A549 (cell line): ENCODE results near the gene VSTM2B. TPM values are rescaled to one million over a fixed set of nuclear protein-coding genes. Genes with fewer than 3 reads are reported as not detected.

ENCODE experiments used
- ATAC-seq, 2 experiments: fragments of 200-7000 bp in 1 of 2; fragments of >200 bp in 1 of 2; cut with Nextera tagmentation in 1 of 2; cut with Tn5 transposase in 1 of 2; 3 replicates each; pipeline versions ENCODE4 v1.8.0 to v1.9.1; 2018 to 2020; ENCODE audit warnings: mild to moderate bottlenecking in 1 of 2, moderate library complexity in 1 of 2
- CTCF ChIA-PET: fragments of 300-600 bp; sonication (Branson Sonifier 250); formaldehyde crosslinking; extraction: SDS; loops from one replicate; lab custom pipeline; 2021; ENCODE audit warnings: antibody characterized with exemption, inconsistent platforms; lab: Yijun Ruan, JAX
- POLR2A ChIA-PET: fragments of 350-600 bp; formaldehyde crosslinking; extraction: SDS; loops from one replicate; lab custom pipeline; 2021; ENCODE audit warnings: antibody characterized with exemption, inconsistent platforms; lab: Yijun Ruan, JAX
- DNase-seq, 2 experiments: peaks; one replicate each; pipeline versions ENCODE4 v3.0.0 to v3.0.0-alpha.2; 2011 to 2016; ENCODE audit warnings: low read depth in 1 of 2, low spot score in 1 of 2
- FAIRE-seq: peaks from 2 replicates; lab custom pipeline; 2011; peaks lifted over from hg19 to GRCh38; lab: Jason Lieb, UNC
- H3K27ac ChIP-seq, 2 experiments: fragments of >200 bp; sonication (Bioruptor Twin); formaldehyde crosslinking; 3 replicates each; pipeline ENCODE4 v1.5.1; 2016 to 2017
- H3K4me1 ChIP-seq: fragments of >200 bp; sonication (Bioruptor Twin); formaldehyde crosslinking; 3 replicates; pipeline ENCODE4 v1.6.1; 2016
- H3K4me2 ChIP-seq: fragments of >200 bp; sonication (Bioruptor Twin); formaldehyde crosslinking; 3 replicates; pipeline ENCODE4 v1.6.1; 2016
- H3K4me3 ChIP-seq: fragments of >200 bp; sonication (Bioruptor Twin); formaldehyde crosslinking; 3 replicates; pipeline ENCODE4 v1.5.1; 2016
- H3K9me3 ChIP-seq: fragments of >200 bp; sonication (Bioruptor Twin); formaldehyde crosslinking; 3 replicates; pipeline ENCODE4 v1.6.1; 2016
- CHD4 ChIP-seq: fragments of 200-600 bp; sonication (generic); IDR thresholded peaks from 2 replicates; pipeline ENCODE4 v1.6.1; 2016; ENCODE audit warnings: antibody characterized with exemption, mild to moderate bottlenecking, borderline replicate concordance
- CTCF ChIP-seq: fragments of >200 bp; sonication (Bioruptor Twin); formaldehyde crosslinking; IDR thresholded peaks from 3 replicates; pipeline ENCODE4 v1.5.1; 2016
- ESRRA ChIP-seq: fragments of 150-350 bp; IDR thresholded peaks from 2 replicates; pipeline ENCODE4 v1.6.1; 2014; ENCODE audit warnings: mild to moderate bottlenecking, low read length, borderline replicate concordance
- FOXS1 ChIP-seq: fragments of 250-450 bp; sonication (Bioruptor Pico); IDR thresholded peaks from 2 replicates; pipeline ENCODE4 v1.5.0; 2020; ENCODE audit warnings: mild to moderate bottlenecking, moderate library complexity
- HDAC2 ChIP-seq: fragments of 200-600 bp; sonication (generic); IDR thresholded peaks from 2 replicates; pipeline ENCODE4 v1.6.1; 2016
- JUNB ChIP-seq: fragments of >200 bp; sonication (Bioruptor Twin); formaldehyde crosslinking; IDR thresholded peaks from 2 replicates; pipeline ENCODE4 v1.6.1; 2016
- MAZ ChIP-seq: fragments of 150-350 bp; IDR thresholded peaks from 2 replicates; pipeline ENCODE4 v1.6.1; 2014; ENCODE audit warnings: antibody characterized with exemption, low read depth, low read length, borderline replicate concordance
- MYC ChIP-seq: IDR thresholded peaks from 2 replicates; pipeline ENCODE4 v1.6.1; 2012; ENCODE audit warnings: mild to moderate bottlenecking, inconsistent platforms, low read length, improper control_type of control experiment, borderline replicate concordance
- NFE2L2 ChIP-seq: fragments of 150-350 bp; conservative IDR thresholded peaks from 2 replicates; pipeline ENCODE4 v1.6.1; 2014; ENCODE audit warnings: low read length
- POLR2A ChIP-seq: IDR thresholded peaks from 2 replicates; pipeline ENCODE4 v1.6.1; 2012; ENCODE audit warnings: mild to moderate bottlenecking, low read length
- RARB ChIP-seq: fragments of 250-450 bp; sonication (Bioruptor Pico); IDR thresholded peaks from 2 replicates; pipeline ENCODE4 v1.8.0; 2021; ENCODE audit warnings: mild to moderate bottlenecking, moderate library complexity
- TFCP2L1 ChIP-seq: fragments of 250-450 bp; sonication (Bioruptor Pico); IDR thresholded peaks from 2 replicates; pipeline ENCODE4 v1.5.0; 2021; ENCODE audit warnings: mild to moderate bottlenecking
- ZC3H11A ChIP-seq: fragments of 450-650 bp; IDR thresholded peaks from 2 replicates; pipeline ENCODE4 v1.6.1; 2014; ENCODE audit warnings: antibody characterized with exemption, mild to moderate bottlenecking
- ZFP36 ChIP-seq: fragments of 450-650 bp; IDR thresholded peaks from 2 replicates; pipeline ENCODE4 v1.6.1; 2014; ENCODE audit warnings: borderline replicate concordance; ENCODE audit not compliant: partially characterized antibody
- ZSCAN20 ChIP-seq: fragments of 250-450 bp; sonication (Bioruptor Pico); IDR thresholded peaks from 2 replicates; pipeline ENCODE4 v1.8.0; 2022; ENCODE audit warnings: mild to moderate bottlenecking, moderate library complexity
- WGBS: methylation state at CpG from one replicate; pipeline ENCODE4 v1.1.6; 2017; ENCODE audit errors: missing lambda C conversion rate; 5-methylcytosine and 5-hydroxymethylcytosine counted together
- polyA plus RNA-seq, 4 experiments: library from polyadenylated mRNA; depleted of rRNA in 3 of 4; stranded (reverse); fragments of >200 nt; fragmentation: RNase III in 1 of 4; extraction: RNeasy Plus Mini Kit Qiagen cat#74134 plus additional on column Dnase treatment in 1 of 4; gene quantifications; 2 replicates in 3 of 4; 3 replicates in 1 of 4; pipeline ENCODE4 v1.2.3, GENCODE V29; 2011 to 2017
- TF ChIP-seq, protein P1 (sequence below): fragments of 150-350 bp; IDR thresholded peaks from 2 replicates; pipeline ENCODE4 v1.6.1; 2014; ENCODE audit warnings: low read depth, mild to moderate bottlenecking, low read length
- TF ChIP-seq, protein P2 (sequence below): fragments of 250-450 bp; sonication (Bioruptor Pico); IDR thresholded peaks from 2 replicates; pipeline ENCODE4 v1.5.0; 2020; ENCODE audit warnings: low read depth, mild to moderate bottlenecking, moderate library complexity

Gene VSTM2B
- polyA plus RNA-seq, 2 of the 4 experiments (the other 2 are of a cell fraction): not detected

DNA sequence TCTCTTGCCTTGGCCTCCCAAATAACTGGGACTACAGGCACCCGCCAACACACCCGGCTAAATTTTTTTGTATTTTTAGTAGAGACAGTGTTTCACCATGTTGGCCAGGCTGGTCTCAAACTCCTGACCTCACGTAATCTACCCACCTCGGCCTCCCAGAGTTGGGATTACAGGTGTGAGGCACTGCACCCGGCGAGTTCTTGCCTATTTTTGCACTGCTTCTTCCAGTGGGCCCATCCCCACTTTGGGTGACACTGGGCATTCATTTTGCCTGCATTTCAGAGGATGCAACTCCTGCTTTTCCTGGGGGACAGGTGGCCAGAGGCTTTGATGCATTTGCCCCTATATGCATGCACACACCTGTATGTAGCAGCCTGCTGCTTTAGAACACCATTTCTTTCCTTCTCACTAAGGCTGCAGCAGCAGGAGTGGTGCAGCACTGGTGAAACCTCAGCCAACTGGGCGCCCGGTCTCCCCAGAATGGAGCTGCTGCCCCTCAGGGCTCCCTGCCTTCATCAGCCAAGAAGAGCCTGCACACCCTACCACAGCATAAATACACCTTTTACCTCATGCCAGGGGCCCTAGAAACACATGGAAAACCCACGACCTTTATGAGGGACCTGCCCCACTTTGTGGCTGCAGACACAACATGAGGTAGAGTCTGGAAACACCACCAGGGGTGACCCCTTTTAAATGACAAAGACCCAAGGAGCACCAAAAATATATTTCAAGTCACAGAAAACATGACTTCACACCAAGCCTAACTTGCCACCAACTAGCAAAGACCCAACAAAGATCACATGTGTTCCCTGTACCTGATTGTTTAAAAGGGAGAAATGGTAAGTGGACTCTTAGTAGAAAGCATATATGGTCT, 43.5 kb downstream of the VSTM2B start:
- FAIRE-seq (no peak), ATAC-seq (no peak), DNase-seq (no peak)
- Histone ChIP-seq H3K27ac (no peak overlapping the region), H3K4me2 (no peak overlapping the region), H3K4me3 (no peak overlapping the region), H3K4me1 (no peaks in the 10 kb centered on the region), H3K9me3 (no peaks in the 10 kb centered on the region)
- ChIA-PET POLR2A (interaction anchor here (1.1 kb wide), 1 partner anchor 37 kb away, joined by 4 read pairs; the partner anchor contains the start of gene POP4), CTCF (interaction anchor here (2.4 kb wide), 1 partner anchor 7 kb away, joined by 5 read pairs; no protein-coding TSS in a partner anchor)
- WGBS: 14% methylated on average over 9 of the region's 9 CpGs
- TF ChIP-seq JUNB (no peak), MYC (no peak)

- ATAC-seq: no peak
- FAIRE-seq: no peak
- WGBS: 1% methylated on average over 6 of the region's 6 CpGs
- Histone ChIP-seq H3K9me3 (no peaks in the 10 kb centered on the region), H3K4me2 (no peak overlapping the region), H3K4me3 (no peak overlapping the region), H3K27ac (no peak overlapping the region), H3K4me1 (no peaks in the 10 kb centered on the region)
- no peak for DNase-seq
- ChIA-PET POLR2A (interaction anchor here (1.2 kb wide), 1 partner anchor 35 kb away, joined by 3 read pairs; the partner anchor contains the start of gene POP4), CTCF (no interaction called here)
- TF ChIP-seq CTCF: no peak
- no peak for TF ChIP-seq ESRRA
These were observed 45.4 kb downstream of the VSTM2B start for GRCh38 chr19:29571181-29571580.

- TF ChIP-seq ZC3H11A (no peak), CHD4 (no peak), RARB (no peak), ZSCAN20 (no peak), POLR2A (no peak), TFCP2L1 (CRISPR knock-in tag) (no peak), HDAC2 (no peak)
- Histone ChIP-seq H3K27ac (no peak overlapping the region), H3K4me1 (no peaks in the 10 kb centered on the region), H3K4me3 (no peak overlapping the region), H3K9me3 (no peaks in the 10 kb centered on the region), H3K4me2 (no peak overlapping the region)
- POLR2A ChIA-PET: no interaction called here
- ATAC-seq (no peak), DNase-seq (no peak), FAIRE-seq (no peak)
- CTCF ChIA-PET: interaction anchor here (2.4 kb wide), 1 partner anchor 24 kb away, joined by 8 read pairs; no protein-coding TSS in a partner anchor
- WGBS: 13% methylated on average over 7 of the region's 7 CpGs
These were observed 47.7 kb downstream of the VSTM2B start for GRCh38 chr19:29573486-29573885.

DNA sequence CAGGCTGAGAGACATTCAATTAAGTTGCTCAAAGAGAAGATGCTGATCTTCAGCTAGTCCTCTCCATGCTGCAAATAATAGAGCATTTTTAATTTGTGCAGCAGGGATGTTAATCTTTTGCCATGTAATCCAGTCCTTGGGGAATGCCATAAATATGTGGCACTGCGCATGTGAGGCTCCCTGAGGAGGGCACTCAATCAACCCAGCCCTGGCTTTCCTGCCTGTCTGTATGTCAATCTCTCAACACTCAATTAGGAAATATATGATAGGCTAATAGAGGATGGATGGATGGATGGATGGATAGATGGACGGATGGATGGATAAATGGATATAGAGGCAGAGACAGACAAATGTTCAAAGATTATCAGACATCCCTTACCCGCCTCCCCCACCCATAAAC, 48.7 kb downstream of the VSTM2B start:
- CTCF ChIA-PET: interaction anchor here (1.3 to 2.3 kb wide), 4 partner anchors 13 to 156 kb away, joined by 4 to 14 read pairs (median 5); no protein-coding TSS in a partner anchor
- FAIRE-seq (peak; percentile 90), ATAC-seq (no peak), DNase-seq (no peak)
- Histone ChIP-seq H3K9me3 (no peaks in the 10 kb centered on the region), H3K4me2 (no peak overlapping the region), H3K4me1 (no peaks in the 10 kb centered on the region), H3K27ac (no peak overlapping the region), H3K4me3 (no peak overlapping the region)
- WGBS: 3% methylated on average over 3 of the region's 3 CpGs
- TF ChIP-seq ZC3H11A (no peak), NFE2L2 (no peak), ZFP36 (no peak), FOXS1 (no peak), MAZ (no peak)
- TF ChIP-seq, protein P1, sequence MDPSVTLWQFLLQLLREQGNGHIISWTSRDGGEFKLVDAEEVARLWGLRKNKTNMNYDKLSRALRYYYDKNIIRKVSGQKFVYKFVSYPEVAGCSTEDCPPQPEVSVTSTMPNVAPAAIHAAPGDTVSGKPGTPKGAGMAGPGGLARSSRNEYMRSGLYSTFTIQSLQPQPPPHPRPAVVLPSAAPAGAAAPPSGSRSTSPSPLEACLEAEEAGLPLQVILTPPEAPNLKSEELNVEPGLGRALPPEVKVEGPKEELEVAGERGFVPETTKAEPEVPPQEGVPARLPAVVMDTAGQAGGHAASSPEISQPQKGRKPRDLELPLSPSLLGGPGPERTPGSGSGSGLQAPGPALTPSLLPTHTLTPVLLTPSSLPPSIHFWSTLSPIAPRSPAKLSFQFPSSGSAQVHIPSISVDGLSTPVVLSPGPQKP: no peak
- TF ChIP-seq, protein P2, sequence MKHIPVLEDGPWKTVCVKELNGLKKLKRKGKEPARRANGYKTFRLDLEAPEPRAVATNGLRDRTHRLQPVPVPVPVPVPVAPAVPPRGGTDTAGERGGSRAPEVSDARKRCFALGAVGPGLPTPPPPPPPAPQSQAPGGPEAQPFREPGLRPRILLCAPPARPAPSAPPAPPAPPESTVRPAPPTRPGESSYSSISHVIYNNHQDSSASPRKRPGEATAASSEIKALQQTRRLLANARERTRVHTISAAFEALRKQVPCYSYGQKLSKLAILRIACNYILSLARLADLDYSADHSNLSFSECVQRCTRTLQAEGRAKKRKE (CRISPR knock-in tag): no peak
- POLR2A ChIA-PET: no interaction called here
